Neuron (in vitro differentiated cells): Measurements from ENCODE around the gene MAST4.

Experiments used
- H2AFZ ChIP-seq: one replicate; pipeline ENCODE4 v1.6.1; 2013; ENCODE audit warnings: low read depth, mild to moderate bottlenecking, inconsistent platforms, low read length, moderate library complexity
- H3K27me3 ChIP-seq: one replicate; pipeline ENCODE4 v1.6.1; 2013; ENCODE audit warnings: low read length; ENCODE audit not compliant: insufficient read depth
- H3K36me3 ChIP-seq: one replicate; pipeline ENCODE4 v1.6.1; 2013; ENCODE audit warnings: low read length; ENCODE audit not compliant: insufficient read depth
- H3K4me1 ChIP-seq: one replicate; pipeline ENCODE4 v1.6.1; 2013; ENCODE audit warnings: low read length; ENCODE audit not compliant: insufficient read depth
- H3K4me3 ChIP-seq: 2 replicates; pipeline ENCODE4 v1.5.1; 2013; ENCODE audit warnings: mild to moderate bottlenecking, low read length, moderate library complexity
- H3K9me3 ChIP-seq: one replicate; pipeline ENCODE4 v1.6.1; 2013; ENCODE audit warnings: low read length

MAST4 gene

GRCh38 chr5:67073045-67073680 is 477.0 kb downstream of the MAST4 start:
- Histone ChIP-seq H3K4me1 (peaks cover 15% of the 10 kb centered on the region), H3K27me3 (no peaks in the 10 kb centered on the region), H2AFZ (no peak overlapping the region), H3K36me3 (no peaks in the 10 kb centered on the region), H3K4me3 (no peak overlapping the region), H3K9me3 (no peaks in the 10 kb centered on the region)

- Histone ChIP-seq H2AFZ (no peak overlapping the region), H3K4me1 (peaks cover 7% of the 10 kb centered on the region), H3K36me3 (no peaks in the 10 kb centered on the region), H3K27me3 (no peaks in the 10 kb centered on the region), H3K9me3 (no peaks in the 10 kb centered on the region), H3K4me3 (no peak overlapping the region)
These were observed 481.1 kb downstream of the MAST4 start for GRCh38 chr5:67077296-67077695.

- Histone ChIP-seq H2AFZ (no peak overlapping the region), H3K9me3 (no peaks in the 10 kb centered on the region), H3K4me3 (no peak overlapping the region), H3K4me1 (peaks cover 7% of the 10 kb centered on the region), H3K27me3 (no peaks in the 10 kb centered on the region), H3K36me3 (no peaks in the 10 kb centered on the region)
These were observed 485.1 kb downstream of the MAST4 start for GRCh38 chr5:67081261-67081660.

- no peaks in the 10 kb centered on the region for H3K36me3 ChIP-seq
These were observed 486.7 kb downstream of the MAST4 start for GRCh38 chr5:67082941-67083340.

GRCh38 chr5:67085616-67086015 is 489.4 kb downstream of the MAST4 start:
- Histone ChIP-seq H3K9me3 (no peaks in the 10 kb centered on the region), H3K4me3 (no peak overlapping the region), H3K4me1 (peaks cover 9% of the 10 kb centered on the region), H3K36me3 (no peaks in the 10 kb centered on the region), H3K27me3 (no peaks in the 10 kb centered on the region), H2AFZ (no peak overlapping the region)

More at GRCh38 chr5:67082941-67083340, 486.7 kb downstream of the MAST4 start:
- no peaks in the 10 kb centered on the region for H3K27me3 ChIP-seq
- no peak overlapping the region for H3K4me3 ChIP-seq
- no peaks in the 10 kb centered on the region for H3K9me3 ChIP-seq
- peaks cover 7% of the 10 kb centered on the region for H3K4me1 ChIP-seq
- H2AFZ ChIP-seq: no peak overlapping the region

GRCh38 chr5:67089200-67089725 is 493.1 kb downstream of the MAST4 start:
- Histone ChIP-seq H3K9me3 (no peaks in the 10 kb centered on the region), H2AFZ (no peak overlapping the region), H3K27me3 (no peaks in the 10 kb centered on the region), H3K4me3 (no peak overlapping the region), H3K4me1 (peaks cover 29% of the 10 kb centered on the region), H3K36me3 (no peaks in the 10 kb centered on the region)

GRCh38 chr5:67090040-67090439 is 493.8 kb downstream of the MAST4 start:
- H2AFZ ChIP-seq: no peak overlapping the region
- H3K9me3 ChIP-seq: no peaks in the 10 kb centered on the region
- H3K4me1 ChIP-seq: peaks cover 36% of the 10 kb centered on the region
- no peaks in the 10 kb centered on the region for H3K36me3 ChIP-seq
- no peak overlapping the region for H3K4me3 ChIP-seq
- H3K27me3 ChIP-seq: no peaks in the 10 kb centered on the region

DNA sequence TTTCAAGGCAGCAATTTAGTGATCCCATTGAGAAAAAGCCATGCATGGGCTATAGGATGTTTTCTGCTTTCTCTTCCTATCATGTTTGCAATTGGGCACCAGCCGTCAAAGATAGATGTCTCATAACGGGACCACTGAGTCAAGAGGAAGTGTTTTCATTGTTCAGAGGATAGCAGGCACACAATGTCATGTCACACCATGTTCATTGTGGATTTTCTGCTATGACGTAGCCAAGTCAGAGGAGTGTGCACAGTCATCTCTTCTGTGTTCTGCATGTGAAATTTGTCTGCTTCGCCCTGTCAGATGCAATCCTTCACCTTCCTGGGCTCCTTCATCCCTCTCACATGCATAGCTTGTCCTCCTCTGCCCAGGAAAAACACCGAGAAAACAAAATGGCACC is 494.4 kb downstream of the MAST4 start:
- Histone ChIP-seq H3K9me3 (no peaks in the 10 kb centered on the region), H3K4me3 (no peak overlapping the region), H3K27me3 (no peaks in the 10 kb centered on the region), H3K36me3 (no peaks in the 10 kb centered on the region), H3K4me1 (peaks cover 42% of the 10 kb centered on the region), H2AFZ (no peak overlapping the region)

GRCh38 chr5:67092535-67092934 is 496.3 kb downstream of the MAST4 start:
- Histone ChIP-seq H3K9me3 (no peaks in the 10 kb centered on the region), H3K4me1 (peaks cover 45% of the 10 kb centered on the region), H3K27me3 (no peaks in the 10 kb centered on the region), H2AFZ (no peak overlapping the region), H3K4me3 (no peak overlapping the region), H3K36me3 (no peaks in the 10 kb centered on the region)

GRCh38 chr5:67093279-67093678 is 497.1 kb downstream of the MAST4 start:
- peaks cover 45% of the 10 kb centered on the region for H3K4me1 ChIP-seq

GRCh38 chr5:67094476-67095300 is 498.5 kb downstream of the MAST4 start:
- peaks cover 37% of the 10 kb centered on the region for H3K4me1 ChIP-seq
- no peak overlapping the region for H2AFZ ChIP-seq
- H3K4me3 ChIP-seq: no peak overlapping the region
- no peaks in the 10 kb centered on the region for H3K36me3 ChIP-seq
- no peaks in the 10 kb centered on the region for H3K9me3 ChIP-seq
- H3K27me3 ChIP-seq: no peaks in the 10 kb centered on the region

More at GRCh38 chr5:67093279-67093678, 497.1 kb downstream of the MAST4 start:
- no peaks in the 10 kb centered on the region for H3K27me3 ChIP-seq
- H3K36me3 ChIP-seq: no peaks in the 10 kb centered on the region
- no peaks in the 10 kb centered on the region for H3K9me3 ChIP-seq
- H2AFZ ChIP-seq: no peak overlapping the region
- H3K4me3 ChIP-seq: no peak overlapping the region

DNA sequence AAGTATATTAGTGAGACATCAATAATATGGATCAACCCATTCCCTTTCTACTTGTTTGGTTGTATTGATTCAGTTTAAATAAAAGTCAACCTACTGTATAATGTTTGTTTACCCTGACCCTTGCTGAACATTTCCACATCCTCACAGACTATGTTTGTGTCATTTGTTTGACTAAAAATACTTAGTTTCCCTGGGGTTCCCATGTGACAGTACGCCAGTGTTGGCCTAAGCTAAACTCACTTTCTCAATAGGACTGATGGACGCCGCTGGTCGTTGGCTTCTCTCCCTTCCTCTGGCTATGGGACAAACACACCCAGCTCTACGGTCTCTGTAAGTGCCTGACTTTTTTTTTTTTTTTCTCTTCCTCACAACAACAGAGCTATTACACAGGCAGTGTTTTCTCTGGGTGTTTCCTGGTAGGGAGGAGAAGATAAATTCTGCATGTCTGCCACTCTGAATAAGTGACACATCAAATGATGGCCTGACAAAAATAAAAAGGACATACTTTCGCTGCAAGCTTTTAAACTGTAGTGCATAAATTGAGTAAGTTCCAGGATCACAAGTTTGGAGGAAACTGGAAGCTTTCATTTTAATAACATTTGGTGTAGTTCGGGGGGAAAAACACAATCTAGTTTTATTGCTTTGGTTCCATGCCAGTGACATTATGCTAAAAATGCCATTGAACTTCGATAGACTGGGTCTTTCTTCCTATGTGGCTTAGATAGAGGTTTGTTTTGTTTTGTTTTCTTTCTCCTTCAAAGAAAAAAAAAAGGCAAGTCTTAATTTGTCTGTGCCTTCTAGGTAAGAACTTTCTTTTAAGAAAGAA is 499.4 kb downstream of the MAST4 start:
- no peak overlapping the region for H3K4me3 ChIP-seq

DNA sequence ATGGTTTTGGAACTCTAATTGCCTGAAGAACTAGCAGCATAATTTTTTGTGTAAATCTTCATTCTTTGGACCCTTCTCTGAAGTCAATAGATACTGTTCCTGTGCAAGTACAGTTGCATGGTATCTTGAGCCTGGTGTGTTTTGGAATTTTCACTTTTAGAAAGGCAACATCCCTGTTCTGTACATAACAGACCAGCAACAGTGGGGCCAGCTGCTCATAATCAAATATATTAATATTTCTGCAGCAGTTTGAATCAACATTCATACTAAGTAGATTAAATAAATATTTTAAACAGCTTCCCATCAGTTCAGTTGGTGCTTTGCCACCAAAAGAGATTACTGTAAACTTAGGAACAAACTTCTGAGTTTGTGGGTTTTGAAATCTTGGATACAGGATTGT is 502.5 kb downstream of the MAST4 start:
- H3K36me3 ChIP-seq: peaks cover 3% of the 10 kb centered on the region
- H3K9me3 ChIP-seq: no peaks in the 10 kb centered on the region
- H3K4me3 ChIP-seq: no peak overlapping the region
- peaks cover 23% of the 10 kb centered on the region for H3K4me1 ChIP-seq
- no peaks in the 10 kb centered on the region for H3K27me3 ChIP-seq
- H2AFZ ChIP-seq: no peak overlapping the region

More for the DNA sequence above, 499.4 kb downstream of the MAST4 start:
- Histone ChIP-seq H3K4me1 (peaks cover 37% of the 10 kb centered on the region), H2AFZ (no peak overlapping the region), H3K27me3 (no peaks in the 10 kb centered on the region), H3K9me3 (no peaks in the 10 kb centered on the region), H3K36me3 (peaks cover 3% of the 10 kb centered on the region)
